HG02885 (cell line): Measurements from ENCODE around the gene SAMD11.

Experiments used
- ATAC-seq: cut with Tn5 transposase; IDR thresholded peaks from one replicate; pipeline ENCODE4 v1.9.1; 2021; ENCODE audit warnings: mild to moderate bottlenecking; ENCODE audit not compliant: unreplicated experiment, poor library complexity

SAMD11 gene

DNA sequence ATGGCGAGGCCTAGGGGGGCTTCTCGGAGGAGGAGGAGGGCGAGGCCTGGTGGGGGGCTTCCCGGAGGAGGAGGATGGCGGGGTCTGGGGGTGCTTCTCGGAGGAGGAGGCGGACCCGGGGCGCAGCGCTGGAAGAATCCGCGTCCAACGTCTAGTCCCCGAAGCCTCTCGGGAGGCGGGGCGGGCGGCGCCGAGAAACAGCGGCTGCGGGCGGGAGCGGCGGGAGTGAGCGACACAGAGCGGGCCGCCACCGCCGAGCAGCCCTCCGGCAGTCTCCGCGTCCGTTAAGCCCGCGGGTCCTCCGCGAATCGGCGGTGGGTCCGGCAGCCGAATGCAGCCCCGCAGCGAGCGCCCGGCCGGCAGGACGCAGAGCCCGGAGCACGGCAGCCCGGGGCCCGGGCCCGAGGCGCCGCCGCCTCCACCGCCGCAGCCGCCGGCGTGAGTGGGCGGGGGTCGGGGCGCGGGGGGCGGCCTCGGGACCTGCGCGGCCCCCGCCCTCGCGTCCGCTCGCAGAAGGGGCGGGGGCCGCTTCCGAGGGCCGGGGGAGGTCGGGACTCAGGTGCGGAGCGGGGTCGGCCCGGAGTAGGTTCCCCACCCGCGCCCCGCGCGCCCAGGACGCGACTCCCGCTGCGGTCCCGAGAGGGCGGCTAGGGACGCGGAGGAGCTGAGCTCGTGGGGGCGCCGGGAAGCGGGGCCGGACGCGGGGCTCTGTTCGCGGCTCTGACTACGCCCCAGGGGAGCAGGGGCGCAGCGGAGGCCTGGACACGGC, 36.8 kb downstream of the SAMD11 start, which contains the start of gene KLHL17:
KLHL17 (plus strand) TSS at position 222 of the 769 bp plus-strand sequence; CDS start at position 332, 110 bp downstream.
- ATAC-seq = peak; percentile 59

DNA sequence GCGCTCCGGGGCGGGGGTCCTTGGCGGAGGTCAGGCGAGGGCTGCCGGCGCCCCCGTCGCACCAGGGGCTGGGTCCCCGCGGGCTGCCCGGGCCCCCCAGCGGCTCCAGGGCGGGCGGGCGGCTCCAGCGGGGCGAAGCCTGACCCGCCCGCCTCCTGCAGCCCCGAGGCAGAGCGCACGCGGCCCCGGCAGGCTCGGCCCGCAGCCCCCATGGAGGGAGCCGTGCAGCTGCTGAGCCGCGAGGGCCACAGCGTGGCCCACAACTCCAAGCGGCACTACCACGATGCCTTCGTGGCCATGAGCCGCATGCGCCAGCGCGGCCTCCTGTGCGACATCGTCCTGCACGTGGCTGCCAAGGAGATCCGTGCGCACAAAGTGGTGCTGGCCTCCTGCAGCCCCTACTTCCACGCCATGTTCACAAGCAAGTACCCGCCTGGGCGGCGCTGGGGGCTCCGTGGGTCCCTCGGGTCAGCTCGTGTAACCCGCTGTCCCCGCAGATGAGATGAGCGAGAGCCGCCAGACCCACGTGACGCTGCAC, 37.5 kb downstream of the SAMD11 start:
- ATAC-seq = no peak

DNA sequence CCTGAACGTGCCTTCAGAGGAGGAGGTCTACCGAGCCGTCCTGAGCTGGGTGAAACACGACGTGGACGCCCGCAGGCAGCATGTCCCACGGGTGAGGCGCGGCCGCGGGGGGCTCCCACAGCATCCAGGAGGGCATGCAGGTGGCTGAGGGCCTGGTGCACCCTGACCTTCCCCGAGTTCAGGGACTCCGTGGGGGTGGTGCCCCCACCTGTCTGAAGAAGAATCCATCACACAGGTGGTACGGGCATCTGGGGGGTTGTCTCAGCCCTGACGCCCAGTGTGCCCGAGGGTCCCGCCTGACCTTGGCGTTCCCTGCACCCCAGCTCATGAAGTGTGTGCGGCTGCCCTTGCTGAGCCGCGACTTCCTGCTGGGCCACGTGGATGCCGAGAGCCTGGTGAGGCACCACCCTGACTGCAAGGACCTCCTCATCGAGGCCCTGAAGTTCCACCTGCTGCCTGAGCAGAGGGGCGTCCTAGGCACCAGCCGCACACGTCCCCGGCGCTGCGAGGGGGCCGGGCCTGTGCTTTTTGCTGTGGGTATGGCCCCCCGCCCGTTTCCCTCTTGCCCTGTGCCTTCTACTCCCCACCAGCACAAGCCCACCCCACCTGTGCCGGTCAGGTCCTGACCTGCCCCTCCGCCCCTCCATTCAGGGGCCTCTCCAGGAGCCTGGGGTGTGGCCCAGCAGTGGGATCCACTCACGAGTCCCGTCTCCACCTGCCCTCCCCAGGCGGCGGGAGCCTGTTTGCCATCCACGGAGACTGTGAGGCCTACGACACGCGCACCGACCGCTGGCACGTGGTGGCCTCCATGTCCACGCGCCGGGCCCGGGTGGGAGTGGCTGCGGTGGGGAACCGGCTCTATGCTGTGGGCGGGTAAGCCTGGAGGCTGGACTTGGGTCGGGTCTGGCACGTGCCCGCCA, 38.9 kb downstream of the SAMD11 start:
- no peak for ATAC-seq

DNA sequence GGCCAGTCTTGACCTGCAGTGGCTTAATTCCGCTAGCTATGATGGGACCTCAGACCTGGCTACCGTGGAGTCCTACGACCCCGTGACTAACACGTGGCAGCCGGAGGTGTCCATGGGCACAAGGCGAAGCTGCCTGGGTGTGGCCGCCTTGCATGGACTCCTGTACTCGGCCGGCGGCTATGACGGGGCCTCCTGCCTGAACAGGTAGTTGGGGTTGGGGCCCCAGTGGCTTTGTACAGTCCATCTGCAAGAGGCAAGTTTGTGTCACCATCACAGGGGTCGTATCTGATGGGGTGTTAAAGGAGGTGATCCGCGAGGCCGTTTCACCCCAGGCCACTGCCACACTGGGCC, 39.6 kb downstream of the SAMD11 start:
- ATAC-seq = no peak

DNA sequence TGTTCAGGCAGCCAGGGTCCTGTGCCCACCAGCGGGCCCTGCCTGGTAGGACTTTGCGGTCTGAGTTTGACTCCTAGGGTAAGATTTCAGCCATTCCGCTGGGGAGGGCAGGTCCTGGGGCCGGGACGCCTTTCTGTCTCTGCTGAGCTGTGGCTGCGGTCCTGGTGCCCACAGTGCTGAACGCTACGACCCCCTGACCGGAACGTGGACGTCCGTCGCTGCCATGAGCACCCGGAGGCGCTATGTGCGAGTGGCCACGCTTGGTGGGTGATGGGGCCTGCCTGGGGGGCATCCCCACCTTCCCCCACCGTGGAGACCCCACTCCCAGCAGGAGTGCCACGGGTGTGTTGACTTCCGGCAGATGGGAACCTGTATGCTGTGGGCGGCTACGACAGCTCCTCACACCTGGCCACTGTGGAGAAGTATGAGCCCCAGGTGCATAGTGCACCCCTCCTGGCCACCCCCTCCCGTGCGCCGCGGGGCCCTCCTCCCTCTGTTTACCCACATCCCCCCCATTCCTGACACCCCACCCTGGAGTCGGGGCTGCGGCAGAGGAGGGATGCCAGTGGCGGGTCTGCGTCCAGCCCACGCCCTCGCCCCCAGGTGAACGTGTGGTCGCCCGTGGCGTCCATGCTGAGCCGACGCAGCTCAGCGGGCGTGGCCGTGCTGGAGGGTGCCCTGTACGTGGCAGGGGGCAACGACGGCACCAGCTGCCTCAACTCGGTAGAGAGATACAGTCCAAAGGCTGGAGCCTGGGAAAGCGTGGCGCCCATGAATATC, 40.2 kb downstream of the SAMD11 start:
- ATAC-seq = no peak

DNA sequence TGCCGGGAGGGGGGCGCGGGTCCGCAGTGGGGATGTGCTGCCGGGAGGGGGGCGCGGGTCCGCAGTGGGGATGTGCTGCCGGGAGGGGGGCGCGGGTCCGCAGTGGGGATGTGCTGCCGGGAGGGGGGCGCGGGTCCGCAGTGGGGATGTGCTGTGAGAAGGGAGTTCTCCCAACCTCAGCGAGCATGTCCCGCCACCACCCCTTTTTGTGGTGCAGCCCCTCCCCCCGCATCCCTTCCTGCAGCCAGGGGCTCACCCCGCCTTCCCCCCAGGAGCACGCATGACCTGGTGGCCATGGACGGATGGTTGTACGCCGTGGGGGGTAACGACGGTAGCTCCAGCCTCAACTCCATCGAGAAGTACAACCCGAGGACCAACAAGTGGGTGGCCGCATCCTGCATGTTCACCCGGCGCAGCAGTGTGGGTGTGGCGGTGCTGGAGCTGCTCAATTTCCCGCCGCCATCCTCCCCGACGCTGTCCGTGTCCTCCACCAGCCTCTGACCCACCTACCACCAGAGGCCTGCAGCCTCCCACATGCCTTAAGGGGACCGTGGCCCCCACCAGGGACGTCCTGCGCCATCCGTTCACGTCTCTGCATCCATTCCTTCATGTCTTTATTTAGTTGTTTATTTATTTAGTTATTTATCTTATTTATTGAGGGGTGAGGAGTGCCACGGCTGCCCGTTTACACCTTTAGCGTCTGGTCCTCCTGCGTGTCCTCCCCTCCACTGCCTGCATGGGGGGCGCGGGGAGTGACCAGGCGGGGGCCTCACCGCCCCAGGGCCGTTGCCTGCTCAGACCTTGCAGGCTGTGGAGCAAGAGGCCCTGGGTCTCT, 41.2 kb downstream of the SAMD11 start:
- ATAC-seq = no peak

DNA sequence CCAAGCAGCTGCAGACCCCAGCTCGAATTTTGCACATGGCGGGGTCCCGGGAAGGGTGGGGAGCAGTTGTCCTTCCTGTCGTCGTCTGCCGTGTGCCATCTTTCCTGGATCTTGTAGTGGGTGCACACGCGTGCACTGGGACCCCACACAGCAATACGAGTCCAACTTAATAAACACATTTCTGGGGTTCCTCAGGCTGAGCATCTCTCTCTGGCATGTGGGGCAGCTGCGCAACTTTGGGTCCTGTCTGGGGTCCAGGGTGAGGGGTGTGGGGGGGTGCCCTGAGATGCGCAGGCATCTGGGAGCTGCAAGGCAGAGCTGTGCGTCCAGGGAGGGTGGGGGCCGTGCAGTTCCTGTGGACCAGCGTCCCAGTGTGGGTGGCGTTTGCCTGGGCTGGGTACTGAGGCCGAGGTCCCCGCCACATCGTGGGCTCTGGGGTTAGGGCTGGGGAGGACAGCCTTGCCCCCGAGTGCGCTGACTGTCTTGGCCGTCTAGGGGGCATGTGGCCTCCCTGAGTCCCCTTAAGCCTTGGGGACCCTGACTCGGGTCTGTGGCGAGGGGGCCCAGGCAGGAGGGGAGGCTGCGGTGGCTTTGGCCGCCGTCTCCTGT, 41.9 kb downstream of the SAMD11 start:
- ATAC-seq = no peak

DNA sequence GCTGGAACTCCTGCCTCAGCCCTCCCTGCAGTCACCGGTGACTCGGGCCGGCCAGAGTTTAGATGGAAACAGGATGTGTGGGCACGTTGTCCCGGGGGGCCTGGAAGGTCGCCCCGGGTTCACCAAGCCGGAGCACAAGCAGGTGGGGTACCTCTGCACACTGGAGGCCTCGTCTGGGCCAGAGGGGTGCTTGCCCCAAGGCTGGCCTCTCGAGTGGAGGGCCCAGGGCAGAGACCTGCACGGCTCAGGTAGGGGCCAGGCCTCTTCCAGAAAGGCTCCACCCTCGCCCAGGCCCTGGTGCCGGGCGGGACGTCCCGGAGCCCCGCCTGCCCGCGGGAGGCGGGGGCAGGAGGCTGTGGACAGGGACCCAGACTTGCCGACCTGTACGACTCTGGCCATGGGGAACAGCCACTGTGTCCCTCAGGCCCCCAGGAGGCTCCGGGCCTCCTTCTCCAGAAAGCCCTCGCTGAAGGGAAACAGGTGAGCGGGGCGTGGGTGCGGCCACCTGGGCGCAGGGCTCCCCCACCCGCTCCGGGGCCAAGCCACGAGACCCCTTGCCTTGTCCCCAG, 42.5 kb downstream of the SAMD11 start, which contains the start of gene PLEKHN1:
PLEKHN1 (plus strand) TSS at position 348 of the 569 bp plus-strand sequence; CDS start at position 398, 50 bp downstream.
- ATAC-seq = peak; percentile 5

DNA sequence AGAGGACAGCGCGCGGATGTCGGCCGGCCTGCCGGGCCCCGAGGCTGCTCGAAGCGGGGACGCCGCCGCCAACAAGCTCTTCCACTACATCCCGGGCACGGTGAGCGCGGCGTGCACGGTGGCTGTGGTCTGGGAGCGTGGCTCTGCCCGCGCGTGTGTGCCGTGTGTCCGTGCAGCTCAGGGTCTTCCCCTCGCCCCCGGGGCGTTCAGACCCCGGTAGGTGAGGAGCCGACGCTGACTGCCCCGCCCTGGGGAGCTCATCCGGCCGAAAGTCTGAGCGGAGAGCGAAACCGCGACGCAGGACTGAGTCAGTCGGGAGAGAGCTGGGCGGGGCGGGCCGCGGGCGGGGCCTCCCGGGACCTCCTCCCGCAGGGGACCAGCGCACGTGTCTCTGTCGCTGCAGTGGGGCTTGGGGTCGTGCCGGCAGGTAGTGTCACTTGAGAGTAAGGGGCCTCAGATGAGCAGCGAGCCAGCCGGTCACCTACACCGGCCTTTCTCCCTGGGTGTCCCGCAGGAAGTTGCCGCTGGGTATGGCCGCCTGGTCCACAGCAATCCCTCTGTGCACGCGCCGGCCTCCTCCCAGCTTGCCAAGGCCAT, 43.1 kb downstream of the SAMD11 start:
- ATAC-seq = peak; percentile 69

DNA sequence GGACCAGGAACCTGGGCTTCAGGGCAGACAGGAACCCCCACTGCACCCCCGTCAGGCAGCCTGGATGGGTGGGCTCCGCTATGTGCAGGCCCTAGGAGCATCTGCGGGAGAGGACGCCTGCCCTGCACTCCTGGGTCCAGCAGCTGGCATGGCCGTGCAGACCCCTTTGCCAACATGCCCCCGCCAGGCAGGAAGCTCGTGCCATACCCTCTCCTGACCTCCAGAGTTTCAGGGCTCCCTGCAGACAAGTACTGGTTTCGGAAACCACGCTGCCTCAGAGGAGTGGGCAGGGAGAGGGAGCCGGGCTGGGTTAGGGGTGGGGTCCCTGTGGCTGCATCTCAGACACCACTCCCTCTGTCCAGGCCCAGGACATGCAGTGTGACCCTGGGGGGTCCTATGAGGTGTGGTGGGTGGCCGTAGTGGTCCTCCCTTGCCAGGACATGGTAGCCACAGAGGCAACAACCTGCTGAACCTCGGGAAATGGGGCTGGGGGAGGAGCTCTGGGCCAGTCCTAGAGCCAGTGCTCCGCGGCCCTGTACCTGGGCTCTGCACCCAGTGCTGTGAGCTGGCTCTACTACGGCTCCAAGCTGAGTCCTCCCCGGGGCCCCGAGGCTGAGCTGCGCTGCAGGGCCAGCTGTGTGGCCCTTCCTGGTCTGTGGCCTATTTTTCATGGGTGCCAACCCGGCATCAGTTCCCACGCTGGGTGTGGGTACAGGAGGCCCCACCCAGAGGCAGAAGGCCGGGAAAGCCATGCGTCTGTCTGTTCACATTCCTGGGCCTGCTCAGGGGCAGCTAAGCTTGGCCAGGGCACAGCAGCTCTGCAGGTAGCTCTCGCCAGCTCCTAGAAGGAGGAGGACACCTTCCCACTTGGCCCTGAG, 44.0 kb downstream of the SAMD11 start:
- ATAC-seq = no peak

DNA sequence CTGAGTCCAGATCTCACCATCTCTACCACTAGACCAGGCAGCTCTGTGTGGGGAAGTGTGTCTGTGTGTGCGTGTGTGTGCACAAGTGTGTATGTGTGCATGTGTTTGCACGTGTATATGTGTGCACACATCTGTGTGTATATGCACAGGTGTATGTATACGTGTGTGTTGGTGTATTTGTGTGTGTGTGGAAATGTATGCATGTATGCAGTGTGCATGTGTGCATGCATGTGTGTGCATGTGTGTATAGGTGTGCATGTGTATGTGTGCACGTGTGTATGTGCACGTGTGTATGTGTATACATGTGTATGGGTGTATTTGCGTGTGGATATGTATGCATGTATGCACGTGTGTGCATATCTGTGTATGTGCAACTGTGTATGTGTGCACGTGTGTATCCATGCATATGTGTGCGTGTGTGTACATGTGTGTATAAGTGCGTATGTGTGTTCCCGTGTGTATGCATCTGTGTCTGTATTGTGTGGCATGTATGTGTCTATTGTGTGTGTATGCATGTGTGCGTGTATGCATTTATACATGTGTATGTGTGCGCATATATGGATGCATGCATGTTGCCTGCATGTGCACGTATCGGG, 45.6 kb downstream of the SAMD11 start:
- no peak for ATAC-seq

DNA sequence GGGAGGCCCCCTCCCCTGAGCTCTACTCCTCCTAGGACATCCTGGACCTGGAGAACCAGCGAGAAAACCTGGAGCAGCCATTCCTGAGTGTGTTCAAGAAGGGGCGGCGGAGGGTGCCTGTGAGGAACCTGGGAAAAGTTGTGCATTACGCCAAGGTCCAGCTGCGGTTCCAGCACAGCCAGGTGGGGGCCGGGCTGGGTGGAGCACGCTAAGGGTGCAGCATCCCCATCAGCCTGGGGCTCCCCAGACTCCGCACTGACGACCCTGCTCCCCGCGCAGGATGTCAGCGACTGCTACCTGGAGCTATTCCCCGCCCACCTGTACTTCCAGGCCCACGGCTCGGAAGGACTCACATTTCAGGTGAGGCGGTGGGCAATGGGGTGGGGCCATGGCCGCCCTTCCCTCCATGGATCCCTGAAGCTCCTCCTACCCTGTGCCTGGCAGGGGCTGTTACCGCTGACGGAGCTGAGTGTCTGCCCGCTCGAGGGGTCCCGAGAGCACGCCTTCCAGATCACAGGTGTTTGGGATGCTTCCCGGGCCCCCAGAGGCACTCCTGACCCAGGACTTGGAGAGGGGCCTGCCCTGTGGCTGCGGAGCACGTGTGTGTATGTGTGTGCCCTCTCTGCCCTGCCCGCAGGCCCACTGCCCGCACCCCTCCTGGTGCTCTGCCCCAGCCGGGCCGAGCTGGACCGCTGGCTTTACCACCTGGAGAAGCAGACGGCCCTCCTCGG, 46.7 kb downstream of the SAMD11 start:
- ATAC-seq = no peak

DNA sequence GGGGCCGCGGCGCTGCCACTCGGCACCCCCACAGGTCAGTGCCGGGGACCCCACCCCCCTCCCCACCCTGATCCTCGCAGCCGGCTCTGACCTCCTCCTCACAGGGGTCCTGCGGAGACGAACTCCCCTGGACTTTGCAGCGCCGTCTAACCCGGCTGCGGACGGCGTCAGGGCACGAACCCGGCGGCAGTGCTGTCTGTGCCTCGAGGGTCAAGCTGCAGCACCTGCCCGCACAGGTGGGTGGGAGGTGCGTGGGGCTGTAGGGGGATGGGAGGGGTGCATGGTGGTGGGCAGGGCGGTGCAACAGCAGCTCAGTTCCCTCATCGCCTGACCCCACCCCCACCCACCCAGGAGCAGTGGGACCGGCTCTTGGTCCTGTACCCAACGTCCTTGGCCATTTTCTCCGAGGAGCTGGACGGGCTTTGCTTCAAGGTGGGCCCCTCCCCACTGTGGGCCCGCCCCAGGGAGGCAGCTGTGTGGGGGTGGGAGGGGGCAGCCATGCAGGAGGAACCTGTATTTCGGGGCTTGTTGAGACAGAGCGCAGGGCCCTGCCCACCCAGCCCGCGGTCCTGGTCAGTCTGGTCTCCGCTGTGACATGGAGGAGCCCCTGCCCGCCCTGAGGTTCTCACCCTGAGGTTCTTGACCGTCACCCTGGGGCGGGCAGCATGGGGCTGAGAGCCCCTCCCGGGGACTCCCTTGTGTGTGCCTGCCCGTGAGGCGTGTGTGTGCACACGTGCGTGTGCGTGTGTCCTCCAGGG, 47.4 kb downstream of the SAMD11 start:
- no peak for ATAC-seq

DNA sequence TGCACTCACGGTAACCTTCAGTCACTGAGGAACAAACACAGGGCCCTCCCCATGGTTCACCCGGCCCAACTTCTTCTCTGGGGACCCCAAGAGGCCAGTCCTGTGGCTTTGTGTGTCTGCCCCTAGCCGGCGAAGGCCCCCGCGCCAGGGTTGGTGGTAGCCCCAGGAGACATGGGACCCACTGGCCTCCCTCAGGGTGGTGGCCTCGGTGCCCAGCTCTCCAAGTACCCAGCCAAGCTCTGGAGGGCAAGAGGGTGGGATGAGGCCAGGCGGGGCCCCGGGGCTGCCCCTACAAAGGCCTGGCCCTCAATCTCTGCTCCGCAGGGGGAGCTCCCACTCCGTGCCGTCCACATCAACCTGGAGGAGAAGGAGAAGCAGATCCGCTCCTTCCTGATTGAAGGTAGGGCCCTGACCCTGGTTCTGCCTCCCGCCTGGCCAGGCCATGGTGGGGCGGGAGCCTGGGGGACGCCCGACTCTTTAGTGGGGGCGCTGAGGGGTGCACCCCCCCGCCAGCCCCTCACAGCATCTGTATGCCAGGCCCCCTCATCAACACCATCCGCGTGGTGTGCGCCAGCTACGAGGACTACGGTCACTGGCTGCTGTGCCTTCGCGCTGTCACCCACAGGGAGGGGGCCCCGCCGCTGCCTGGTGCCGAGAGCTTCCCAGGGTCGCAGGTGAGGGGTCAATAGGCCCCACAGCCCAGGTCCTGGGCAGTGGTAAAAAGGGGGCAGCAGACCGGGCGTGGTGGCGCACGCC, 48.2 kb downstream of the SAMD11 start:
- no peak for ATAC-seq
